ENCODE results near the gene THBS3. TPM values are rescaled to one million over a fixed set of nuclear protein-coding genes. Genes with fewer than 3 reads are reported as not detected.

The THBS3 gene
- polyA plus RNA-seq, 1 donor from 2014 or later = 99.6 TPM

DNA sequence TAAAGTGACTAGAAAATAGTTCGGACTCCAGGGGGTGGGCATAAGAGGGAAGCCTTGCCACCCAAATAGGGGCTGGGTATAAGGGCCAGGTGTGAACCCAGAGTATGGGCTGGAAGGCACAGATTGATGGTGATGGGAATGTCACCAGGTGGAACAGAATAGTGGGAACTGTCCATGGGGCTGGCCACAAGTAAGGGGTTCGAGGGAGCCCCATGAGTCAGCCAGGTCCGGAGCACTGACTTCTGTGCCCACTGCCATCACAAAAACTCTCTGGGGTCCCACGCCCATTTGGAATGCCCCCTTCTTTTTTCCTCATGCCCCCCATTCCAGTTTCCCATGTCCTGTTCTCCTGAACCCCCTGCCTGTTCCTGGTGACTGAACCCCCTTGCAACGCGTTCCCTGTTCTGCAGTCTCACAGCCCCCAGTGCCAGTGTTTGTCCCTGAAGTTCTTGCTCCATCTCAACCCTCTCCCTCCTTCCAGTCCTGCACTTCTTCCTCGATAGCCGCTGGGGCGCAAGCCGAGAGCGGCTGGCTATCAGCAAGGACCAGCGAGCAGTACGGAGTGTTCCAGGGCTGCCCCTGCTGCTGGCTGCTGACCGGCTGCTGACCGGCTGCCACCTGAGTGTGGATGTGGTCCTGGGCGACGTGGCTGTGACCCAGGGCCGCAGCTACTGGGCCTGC lies 26.2 kb downstream of the THBS3 start:
- no peak for TF ChIP-seq EP300 (conservative IDR thresholded peaks at IDR 0.05; ENCODE audit: poor library complexity, severe bottlenecking)
- TF ChIP-seq RAD21 (conservative IDR thresholded peaks at IDR 0.05) = no peak
- TF ChIP-seq EZH2 (IDR thresholded peaks at IDR 0.05; ENCODE audit: borderline replicate concordance, insufficient read depth, low read length, poor library complexity, severe bottlenecking) = no peak
- no peak for TF ChIP-seq SMC3 (conservative IDR thresholded peaks at IDR 0.05; ENCODE audit: poor library complexity)
- no peak for TF ChIP-seq POLR2AphosphoS5 (IDR thresholded peaks at IDR 0.05)
- TF ChIP-seq, protein P1, sequence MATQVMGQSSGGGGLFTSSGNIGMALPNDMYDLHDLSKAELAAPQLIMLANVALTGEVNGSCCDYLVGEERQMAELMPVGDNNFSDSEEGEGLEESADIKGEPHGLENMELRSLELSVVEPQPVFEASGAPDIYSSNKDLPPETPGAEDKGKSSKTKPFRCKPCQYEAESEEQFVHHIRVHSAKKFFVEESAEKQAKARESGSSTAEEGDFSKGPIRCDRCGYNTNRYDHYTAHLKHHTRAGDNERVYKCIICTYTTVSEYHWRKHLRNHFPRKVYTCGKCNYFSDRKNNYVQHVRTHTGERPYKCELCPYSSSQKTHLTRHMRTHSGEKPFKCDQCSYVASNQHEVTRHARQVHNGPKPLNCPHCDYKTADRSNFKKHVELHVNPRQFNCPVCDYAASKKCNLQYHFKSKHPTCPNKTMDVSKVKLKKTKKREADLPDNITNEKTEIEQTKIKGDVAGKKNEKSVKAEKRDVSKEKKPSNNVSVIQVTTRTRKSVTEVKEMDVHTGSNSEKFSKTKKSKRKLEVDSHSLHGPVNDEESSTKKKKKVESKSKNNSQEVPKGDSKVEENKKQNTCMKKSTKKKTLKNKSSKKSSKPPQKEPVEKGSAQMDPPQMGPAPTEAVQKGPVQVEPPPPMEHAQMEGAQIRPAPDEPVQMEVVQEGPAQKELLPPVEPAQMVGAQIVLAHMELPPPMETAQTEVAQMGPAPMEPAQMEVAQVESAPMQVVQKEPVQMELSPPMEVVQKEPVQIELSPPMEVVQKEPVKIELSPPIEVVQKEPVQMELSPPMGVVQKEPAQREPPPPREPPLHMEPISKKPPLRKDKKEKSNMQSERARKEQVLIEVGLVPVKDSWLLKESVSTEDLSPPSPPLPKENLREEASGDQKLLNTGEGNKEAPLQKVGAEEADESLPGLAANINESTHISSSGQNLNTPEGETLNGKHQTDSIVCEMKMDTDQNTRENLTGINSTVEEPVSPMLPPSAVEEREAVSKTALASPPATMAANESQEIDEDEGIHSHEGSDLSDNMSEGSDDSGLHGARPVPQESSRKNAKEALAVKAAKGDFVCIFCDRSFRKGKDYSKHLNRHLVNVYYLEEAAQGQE (IDR thresholded peaks at IDR 0.05; ENCODE audit: borderline replicate concordance) = no peak
- TF ChIP-seq TAF1 (IDR thresholded peaks at IDR 0.05; ENCODE audit: low read depth) = no peak
- TF ChIP-seq MXI1 (conservative IDR thresholded peaks at IDR 0.05; ENCODE audit: poor library complexity, severe bottlenecking) = no peak
- TF ChIP-seq, protein P2, sequence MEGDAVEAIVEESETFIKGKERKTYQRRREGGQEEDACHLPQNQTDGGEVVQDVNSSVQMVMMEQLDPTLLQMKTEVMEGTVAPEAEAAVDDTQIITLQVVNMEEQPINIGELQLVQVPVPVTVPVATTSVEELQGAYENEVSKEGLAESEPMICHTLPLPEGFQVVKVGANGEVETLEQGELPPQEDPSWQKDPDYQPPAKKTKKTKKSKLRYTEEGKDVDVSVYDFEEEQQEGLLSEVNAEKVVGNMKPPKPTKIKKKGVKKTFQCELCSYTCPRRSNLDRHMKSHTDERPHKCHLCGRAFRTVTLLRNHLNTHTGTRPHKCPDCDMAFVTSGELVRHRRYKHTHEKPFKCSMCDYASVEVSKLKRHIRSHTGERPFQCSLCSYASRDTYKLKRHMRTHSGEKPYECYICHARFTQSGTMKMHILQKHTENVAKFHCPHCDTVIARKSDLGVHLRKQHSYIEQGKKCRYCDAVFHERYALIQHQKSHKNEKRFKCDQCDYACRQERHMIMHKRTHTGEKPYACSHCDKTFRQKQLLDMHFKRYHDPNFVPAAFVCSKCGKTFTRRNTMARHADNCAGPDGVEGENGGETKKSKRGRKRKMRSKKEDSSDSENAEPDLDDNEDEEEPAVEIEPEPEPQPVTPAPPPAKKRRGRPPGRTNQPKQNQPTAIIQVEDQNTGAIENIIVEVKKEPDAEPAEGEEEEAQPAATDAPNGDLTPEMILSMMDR (IDR thresholded peaks at IDR 0.05; ENCODE audit: poor library complexity, severe bottlenecking) = no peak
- H3F3A ChIP-seq (ENCODE audit: insufficient read depth, low read length, poor library complexity, severe bottlenecking) = no peaks in the 10 kb centered on the region
- no peak overlapping the region for H2AFZ ChIP-seq (ENCODE audit: low read depth, low read length)
- no peak overlapping the region for H3K27ac ChIP-seq (ENCODE audit: low read length)
- H3K4me2 ChIP-seq (ENCODE audit: low read length) = no peak overlapping the region
- H4K20me1 ChIP-seq (ENCODE audit: insufficient read depth) = no peaks in the 10 kb centered on the region
- H3K9me2 ChIP-seq (ENCODE audit: insufficient read depth, low read length) = no peaks in the 10 kb centered on the region
- no peaks in the 10 kb centered on the region for H3K9me3 ChIP-seq (ENCODE audit: low read length)
- no peak overlapping the region for H3K9ac ChIP-seq (ENCODE audit: low read length)
- no peaks in the 10 kb centered on the region for H3K27me3 ChIP-seq (ENCODE audit: insufficient read depth, low read depth, low read length)
- H3K79me2 ChIP-seq (replicated peaks; ENCODE audit: insufficient read depth, low read length) = peaks cover 5% of the 10 kb centered on the region
- peaks cover 13% of the 10 kb centered on the region for H3K36me3 ChIP-seq (ENCODE audit: insufficient read depth, low read length)
- no peak overlapping the region for H3K4me3 ChIP-seq (ENCODE audit: low read length)

DNA sequence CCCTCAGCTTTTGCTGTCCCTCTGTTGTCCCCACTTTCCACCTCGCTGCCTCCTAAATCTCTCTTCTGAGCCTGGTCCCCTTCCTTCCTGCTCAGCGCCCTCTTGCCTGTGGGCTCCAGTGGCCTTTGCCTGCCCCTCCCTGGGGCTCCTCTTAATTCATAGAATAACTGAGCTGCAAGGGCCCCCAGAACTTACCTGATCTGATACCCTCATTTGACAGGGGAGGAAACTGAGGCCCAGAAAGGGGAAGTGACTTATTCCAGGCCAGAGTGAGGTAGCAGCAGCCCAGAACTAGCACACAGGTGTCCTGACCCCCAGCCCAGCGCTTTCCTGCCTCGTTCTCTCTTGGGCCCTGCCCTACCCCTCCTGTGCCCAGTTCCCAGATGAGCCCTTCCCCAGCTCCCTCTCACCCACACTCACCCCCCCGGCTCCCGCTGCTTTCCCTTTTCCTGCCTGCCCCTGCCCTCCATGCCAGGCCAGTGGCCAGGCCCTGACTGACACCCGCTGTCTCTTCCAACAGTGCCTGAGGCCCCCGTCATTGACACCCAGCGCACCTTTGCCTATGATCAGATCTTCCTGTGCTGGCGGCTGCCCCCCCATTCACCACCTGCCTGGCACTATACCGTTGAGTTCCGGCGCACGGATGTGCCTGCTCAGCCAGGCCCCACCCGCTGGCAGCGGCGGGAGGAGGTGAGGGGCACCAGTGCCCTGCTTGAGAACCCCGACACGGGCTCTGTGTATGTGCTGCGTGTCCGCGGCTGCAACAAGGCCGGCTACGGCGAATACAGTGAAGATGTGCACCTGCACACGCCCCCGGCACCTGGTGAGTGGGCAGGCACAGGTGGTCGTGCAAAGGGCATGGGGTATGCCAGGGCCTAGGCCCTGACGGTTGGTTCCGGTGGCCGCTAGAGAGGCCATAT lies 28.3 kb downstream of the THBS3 start:
- Histone ChIP-seq H2AFZ (ENCODE audit: low read depth, low read length) (no peak overlapping the region), H4K20me1 (ENCODE audit: insufficient read depth) (no peaks in the 10 kb centered on the region), H3K9ac (ENCODE audit: low read length) (no peak overlapping the region), H3K27me3 (ENCODE audit: insufficient read depth, low read depth, low read length) (no peaks in the 10 kb centered on the region), H3K36me3 (ENCODE audit: insufficient read depth, low read length) (peaks cover 13% of the 10 kb centered on the region), H3K27ac (ENCODE audit: low read length) (no peak overlapping the region), H3K4me2 (ENCODE audit: low read length) (no peak overlapping the region), H3K9me3 (ENCODE audit: low read length) (no peaks in the 10 kb centered on the region), H3K4me3 (ENCODE audit: low read length) (no peak overlapping the region), H3K9me2 (ENCODE audit: insufficient read depth, low read length) (no peaks in the 10 kb centered on the region), H3K79me2 (replicated peaks; ENCODE audit: insufficient read depth, low read length) (peaks cover 22% of the 10 kb centered on the region), H3F3A (ENCODE audit: insufficient read depth, low read length, poor library complexity, severe bottlenecking) (no peaks in the 10 kb centered on the region)
- TF ChIP-seq, protein P1 (IDR thresholded peaks at IDR 0.05; ENCODE audit: borderline replicate concordance) = no peak
- TF ChIP-seq, protein P2 (IDR thresholded peaks at IDR 0.05; ENCODE audit: poor library complexity, severe bottlenecking) = no peak
- TF ChIP-seq EZH2 (IDR thresholded peaks at IDR 0.05; ENCODE audit: borderline replicate concordance, insufficient read depth, low read length, poor library complexity, severe bottlenecking) = no peak
- TF ChIP-seq TAF1 (IDR thresholded peaks at IDR 0.05; ENCODE audit: low read depth) = no peak
- TF ChIP-seq MXI1 (conservative IDR thresholded peaks at IDR 0.05; ENCODE audit: poor library complexity, severe bottlenecking) = no peak
- TF ChIP-seq RAD21 (conservative IDR thresholded peaks at IDR 0.05) = no peak
- no peak for TF ChIP-seq EP300 (conservative IDR thresholded peaks at IDR 0.05; ENCODE audit: poor library complexity, severe bottlenecking)
- no peak for TF ChIP-seq SMC3 (conservative IDR thresholded peaks at IDR 0.05; ENCODE audit: poor library complexity)
- no peak for TF ChIP-seq POLR2AphosphoS5 (IDR thresholded peaks at IDR 0.05)

Measured in neural cell (in vitro differentiated cells).